Measurements from ENCODE around the gene CHURC1. TPM values are rescaled to one million over a fixed set of nuclear protein-coding genes. Genes with fewer than 3 reads are reported as not detected.

CHURC1 gene
- polyA plus RNA-seq, 1 of the 3 experiments (the other 2 are of a cell fraction): 66.8 TPM

GRCh38 chr14:64942531-64943111 is 28.4 kb downstream of the CHURC1 start, which contains the start of gene GPX2:
TSS of gene GPX2 (minus strand) at chr14:64942745. CDS start at chr14:64942726, 19 bp downstream.
- Histone ChIP-seq H3K27ac (ENCODE audit: low read depth in 2 of 2, low read length in 1 of 2) (no peak within 1 kb of the TSS), H3K4me1 (ENCODE audit: control insufficient read depth in 1 of 2, insufficient read depth in 2 of 2, low read depth in 1 of 2, low read length in 1 of 2) (no peaks in the 10 kb centered on the region), H3F3A (replicated peaks; ENCODE audit: insufficient read depth) (no peaks in the 10 kb centered on the region), H3K9me3 (no peaks in the 10 kb centered on the region), H3K79me2 (ENCODE audit: insufficient read depth) (no peaks in the 10 kb centered on the region), H3K4me2 (no peak within 1 kb of the TSS), H3K4me3 (ENCODE audit: low read depth in 2 of 2, low read length in 1 of 2) (no peak within 1 kb of the TSS), H4K20me1 (ENCODE audit: insufficient read depth) (no peaks in the 10 kb centered on the region), H3K9me2 (no peaks in the 10 kb centered on the region), H3K9ac (no peak within 1 kb of the TSS), H3K36me3 (replicated peaks in 1 of 2; ENCODE audit: control insufficient read depth in 1 of 2, insufficient read depth in 2 of 2, low read length in 1 of 2) (peaks cover 0 to 23% of the 10 kb centered on the region in 2 experiments), H3K27me3 (ENCODE audit: insufficient read depth) (no peaks in the 10 kb centered on the region), H2AFZ (ENCODE audit: low read depth) (no peak within 1 kb of the TSS)
- ChIA-PET POLR2A (no interaction called here), CTCF (interaction anchor here (0.9 kb wide), 1 partner anchor 51 kb away, joined by 4 read pairs; no protein-coding TSS in a partner anchor)
- no peak for DNase-seq
- TF ChIP-seq EP300 (IDR thresholded peaks at IDR 0.05; ENCODE audit: borderline replicate concordance in 1 of 2, low read depth in 1 of 2, low read length in 1 of 2): no peak
- TF ChIP-seq RFX5 (IDR thresholded peaks at IDR 0.05; ENCODE audit: low read length): no peak
- TF ChIP-seq TEAD4 (IDR thresholded peaks at IDR 0.05; ENCODE audit: borderline replicate concordance, insufficient read depth): no peak
- TF ChIP-seq REST (IDR thresholded peaks at IDR 0.05; ENCODE audit: low read depth, low read length): no peak
- no peak for TF ChIP-seq MEF2A (IDR thresholded peaks at IDR 0.05; ENCODE audit: borderline replicate concordance, low read depth)
- TF ChIP-seq JUND (IDR thresholded peaks at IDR 0.05): no peak
- TF ChIP-seq YY1 (IDR thresholded peaks at IDR 0.05; ENCODE audit: low read depth): no peak
- no peak for TF ChIP-seq CTCF (IDR thresholded peaks at IDR 0.05)
- 83% methylated on average over 13 of the region's 13 CpGs for whole genome bisulfite sequencing (ENCODE audit: low lambda C conversion rate)

GRCh38 chr14:64943556-64943955 is 29.3 kb downstream of the CHURC1 start:
- H3K9ac ChIP-seq: no peak overlapping the region
- no peak for DNase-seq
- no peaks in the 10 kb centered on the region for H3K27me3 ChIP-seq (ENCODE audit: insufficient read depth)
- no peak overlapping the region for H3K27ac ChIP-seq (ENCODE audit: low read depth in 2 of 2, low read length in 1 of 2)
- 93% methylated on average over 5 of the region's 6 CpGs for WGBS (ENCODE audit: low lambda C conversion rate)
- no peaks in the 10 kb centered on the region for H3F3A ChIP-seq (replicated peaks; ENCODE audit: insufficient read depth)
- H4K20me1 ChIP-seq (ENCODE audit: insufficient read depth): no peaks in the 10 kb centered on the region
- ChIA-PET POLR2A (no interaction called here), CTCF (interaction anchor here (1.0 kb wide), 1 partner anchor 52 kb away, joined by 4 read pairs; no protein-coding TSS in a partner anchor)
- no peaks in the 10 kb centered on the region for H3K9me3 ChIP-seq
- no peak overlapping the region for H2AFZ ChIP-seq (ENCODE audit: low read depth)
- TF ChIP-seq FOXM1 (IDR thresholded peaks at IDR 0.05; ENCODE audit: low read depth) (no peak), MEF2A (IDR thresholded peaks at IDR 0.05; ENCODE audit: borderline replicate concordance, low read depth) (no peak), USF1 (IDR thresholded peaks at IDR 0.05; ENCODE audit: borderline replicate concordance, low read depth) (no peak), GATA2 (CRISPR knock-in tag; IDR thresholded peaks at IDR 0.05) (no peak), CHD2 (IDR thresholded peaks at IDR 0.05; ENCODE audit: low read length, partially characterized antibody) (no peak), GABPA (IDR thresholded peaks at IDR 0.05; ENCODE audit: low read depth) (no peak), TCF12 (IDR thresholded peaks at IDR 0.05) (no peak), RCOR1 (IDR thresholded peaks at IDR 0.05; ENCODE audit: low read length) (no peak), SIN3A (IDR thresholded peaks at IDR 0.05; ENCODE audit: borderline replicate concordance, low read depth, low read length) (no peak)
- no peak overlapping the region for H3K4me2 ChIP-seq
- peaks cover 0 to 26% of the 10 kb centered on the region in 2 experiments for H3K36me3 ChIP-seq (replicated peaks in 1 of 2; ENCODE audit: control insufficient read depth in 1 of 2, insufficient read depth in 2 of 2, low read length in 1 of 2)
- no peaks in the 10 kb centered on the region for H3K4me1 ChIP-seq (ENCODE audit: control insufficient read depth in 1 of 2, insufficient read depth in 2 of 2, low read depth in 1 of 2, low read length in 1 of 2)
- H3K4me3 ChIP-seq (ENCODE audit: low read depth in 2 of 2, low read length in 1 of 2): no peak overlapping the region
- H3K9me2 ChIP-seq: no peaks in the 10 kb centered on the region
- no peaks in the 10 kb centered on the region for H3K79me2 ChIP-seq (ENCODE audit: insufficient read depth)

Data from SK-N-SH (cell line).